Measurements from ENCODE around the gene YJU2. TPM values are rescaled to one million over a fixed set of nuclear protein-coding genes. Genes with fewer than 3 reads are reported as not detected.

YJU2 gene
- total RNA-seq, 4 donors from 2014 or later = 17.0 to 29.1 (median 26.4) TPM

DNA sequence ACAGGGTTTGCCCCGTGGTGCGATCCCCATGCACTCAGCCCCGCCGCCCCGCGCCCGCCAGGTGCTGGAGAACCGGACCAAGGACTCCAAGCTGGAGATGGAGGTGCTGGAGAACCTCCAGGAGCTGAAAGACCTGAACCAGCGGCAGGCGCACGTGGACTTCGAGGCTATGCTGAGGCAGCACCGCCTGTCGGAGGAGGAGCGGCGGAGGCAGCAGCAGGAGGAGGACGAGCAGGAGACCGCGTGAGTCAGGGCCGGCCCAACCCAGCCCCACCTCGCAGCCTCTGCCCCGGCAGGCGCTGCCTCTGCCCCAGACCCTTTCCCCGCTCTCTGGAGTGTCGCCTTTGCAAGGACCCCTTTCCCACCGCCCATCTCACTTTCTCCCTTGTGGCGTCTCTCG lies 11.3 kb downstream of the YJU2 start:
- Histone ChIP-seq H3K4me3 (no peak overlapping the region), H3K4me1 (no peaks in the 10 kb centered on the region), H3K9me3 (peaks cover 0 to 7% (median 5%) of the 10 kb centered on the region in 4 donors), H3K27ac (replicated peaks in 1 of 4) (no peak overlapping the region), H3K27me3 (no peaks in the 10 kb centered on the region), H3K36me3 (peaks cover 87 to 100% (median 97%) of the 10 kb centered on the region in 4 donors)
- no peak for DNase-seq (ENCODE audit: extremely low spot score)
- intact Hi-C loops (cut with DNase I) = no loop called here
- 100% methylated on average over 5 of the region's 28 CpGs for WGBS
- TF ChIP-seq POLR2A (IDR thresholded peaks at IDR 0.05; ENCODE audit: low read depth) (no peak), EP300 (IDR thresholded peaks at IDR 0.05) (no peak), POLR2AphosphoS5 (IDR thresholded peaks at IDR 0.05) (no peak)
- TF ChIP-seq, protein P1, sequence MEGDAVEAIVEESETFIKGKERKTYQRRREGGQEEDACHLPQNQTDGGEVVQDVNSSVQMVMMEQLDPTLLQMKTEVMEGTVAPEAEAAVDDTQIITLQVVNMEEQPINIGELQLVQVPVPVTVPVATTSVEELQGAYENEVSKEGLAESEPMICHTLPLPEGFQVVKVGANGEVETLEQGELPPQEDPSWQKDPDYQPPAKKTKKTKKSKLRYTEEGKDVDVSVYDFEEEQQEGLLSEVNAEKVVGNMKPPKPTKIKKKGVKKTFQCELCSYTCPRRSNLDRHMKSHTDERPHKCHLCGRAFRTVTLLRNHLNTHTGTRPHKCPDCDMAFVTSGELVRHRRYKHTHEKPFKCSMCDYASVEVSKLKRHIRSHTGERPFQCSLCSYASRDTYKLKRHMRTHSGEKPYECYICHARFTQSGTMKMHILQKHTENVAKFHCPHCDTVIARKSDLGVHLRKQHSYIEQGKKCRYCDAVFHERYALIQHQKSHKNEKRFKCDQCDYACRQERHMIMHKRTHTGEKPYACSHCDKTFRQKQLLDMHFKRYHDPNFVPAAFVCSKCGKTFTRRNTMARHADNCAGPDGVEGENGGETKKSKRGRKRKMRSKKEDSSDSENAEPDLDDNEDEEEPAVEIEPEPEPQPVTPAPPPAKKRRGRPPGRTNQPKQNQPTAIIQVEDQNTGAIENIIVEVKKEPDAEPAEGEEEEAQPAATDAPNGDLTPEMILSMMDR (IDR thresholded peaks at IDR 0.05) = no peak

- H3K27me3 ChIP-seq = no peaks in the 10 kb centered on the region
- H3K9me3 ChIP-seq = peaks cover 0 to 7% (median 5%) of the 10 kb centered on the region in 4 donors
- TF ChIP-seq POLR2A (IDR thresholded peaks at IDR 0.05; ENCODE audit: low read depth) (no peak), EP300 (IDR thresholded peaks at IDR 0.05) (no peak)
- TF ChIP-seq, protein P1 (IDR thresholded peaks at IDR 0.05) = no peak
- peaks cover 76 to 100% (median 95%) of the 10 kb centered on the region in 4 donors for H3K36me3 ChIP-seq
- intact Hi-C loops (cut with DNase I) = no loop called here
- H3K4me1 ChIP-seq = no peaks in the 10 kb centered on the region
- H3K4me3 ChIP-seq = no peak overlapping the region
- 95% methylated on average over 10 of the region's 11 CpGs for WGBS
- no peak for DNase-seq (ENCODE audit: extremely low spot score)
- no peak overlapping the region for H3K27ac ChIP-seq (replicated peaks in 1 of 4)
Observed at GRCh38 chr19:4260613-4261191, 13.8 kb downstream of the YJU2 start.

DNA sequence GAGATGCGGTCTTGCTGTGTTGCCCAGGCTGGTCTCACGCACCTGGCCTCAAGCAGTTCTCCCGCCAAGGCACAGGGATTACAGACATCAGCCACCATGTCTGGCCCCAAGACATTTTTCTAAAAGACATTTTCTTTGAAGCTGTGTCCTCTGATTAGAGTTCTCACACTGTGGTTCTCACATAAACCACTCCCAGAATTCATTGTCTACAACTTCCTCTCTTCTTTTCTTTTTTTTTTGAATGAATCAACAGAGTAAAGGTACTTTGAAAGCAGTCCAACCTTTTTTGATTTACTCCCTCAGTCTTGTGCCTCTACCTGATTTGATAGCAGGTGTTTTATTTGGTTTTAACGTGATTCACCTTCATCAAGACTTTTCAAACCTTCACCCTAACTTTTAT lies 17.9 kb downstream of the YJU2 start:
- intact Hi-C loops (cut with DNase I) = loop anchor here (5.0 kb wide), 1 partner anchor 262 kb away; no protein-coding TSS in a partner anchor
- TF ChIP-seq, protein P1 (IDR thresholded peaks at IDR 0.05) = no peak
- no peak for TF ChIP-seq POLR2A (IDR thresholded peaks at IDR 0.05; ENCODE audit: low read depth)
- no peak for TF ChIP-seq EP300 (IDR thresholded peaks at IDR 0.05)
- no peak for TF ChIP-seq POLR2AphosphoS5 (IDR thresholded peaks at IDR 0.05)
- H3K27ac ChIP-seq (replicated peaks in 1 of 4) = no peak overlapping the region
- WGBS = 82% methylated on average over 4 of the region's 4 CpGs
- H3K4me1 ChIP-seq = peaks cover 0 to 6% (median 2%) of the 10 kb centered on the region in 4 donors
- H3K4me3 ChIP-seq = no peak overlapping the region
- no peaks in the 10 kb centered on the region for H3K9me3 ChIP-seq
- no peak for DNase-seq (ENCODE audit: extremely low spot score)
- no peaks in the 10 kb centered on the region for H3K27me3 ChIP-seq
- peaks cover 60 to 100% (median 93%) of the 10 kb centered on the region in 4 donors for H3K36me3 ChIP-seq

DNA sequence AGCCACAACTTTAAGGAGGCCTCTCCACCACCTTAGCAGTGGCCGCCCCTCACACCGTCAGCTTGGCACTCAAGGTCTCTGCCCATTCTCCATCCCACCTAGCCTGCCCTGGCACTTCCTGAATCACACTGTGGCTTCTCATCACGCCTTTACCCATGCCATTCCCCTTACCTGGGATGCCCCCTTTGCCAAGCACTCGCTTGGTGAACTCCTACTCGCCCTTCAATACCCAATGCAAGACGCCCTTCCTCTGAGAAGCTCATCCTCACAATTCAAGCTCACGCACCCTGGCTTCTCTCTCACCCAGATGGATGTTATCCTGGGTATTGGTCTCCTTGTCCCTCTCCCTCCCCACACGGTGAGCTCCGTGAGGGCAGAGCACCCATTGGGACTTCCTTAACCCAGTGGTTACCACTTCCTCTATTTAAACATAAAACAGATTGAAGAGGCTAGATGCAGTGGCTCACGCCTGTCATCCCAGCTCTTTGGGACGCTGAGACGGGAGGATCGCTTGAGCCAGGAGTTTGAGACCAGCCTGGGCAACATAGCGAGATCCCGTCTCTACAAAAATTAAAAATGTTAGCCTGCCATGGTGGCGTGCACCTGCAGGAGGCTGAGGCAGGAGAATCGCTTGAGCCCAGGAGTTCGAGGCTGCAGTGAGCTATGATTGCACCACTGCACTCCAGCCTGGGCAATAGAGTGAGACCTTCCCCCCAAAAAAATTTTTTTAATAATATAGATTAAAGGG lies 19.5 kb downstream of the YJU2 start:
- TF ChIP-seq POLR2A (IDR thresholded peaks at IDR 0.05; ENCODE audit: low read depth) (no peak), EP300 (IDR thresholded peaks at IDR 0.05) (no peak), POLR2AphosphoS5 (IDR thresholded peaks at IDR 0.05) (no peak)
- TF ChIP-seq, protein P1 (IDR thresholded peaks at IDR 0.05) = no peak
- no peak for DNase-seq (ENCODE audit: extremely low spot score)

More for the DNA sequence above, 19.5 kb downstream of the YJU2 start:
- Histone ChIP-seq H3K4me1 (peaks cover 0 to 6% (median 2%) of the 10 kb centered on the region in 4 donors), H3K27ac (replicated peaks in 1 of 4) (no peak overlapping the region), H3K36me3 (peaks cover 51 to 99% (median 82%) of the 10 kb centered on the region in 4 donors), H3K9me3 (no peaks in the 10 kb centered on the region), H3K27me3 (no peaks in the 10 kb centered on the region), H3K4me3 (no peak overlapping the region)
- intact Hi-C loops (cut with DNase I) = loop anchor here (2.0 to 5.0 kb wide), 2 partner anchors 86 to 261 kb away; no protein-coding TSS in a partner anchor
- 93% methylated on average over 17 of the region's 18 CpGs for WGBS

Data from esophagus muscularis mucosa (tissue), 4 donors.